Loucy (cell line): ENCODE data around the gene IMPACT.

ENCODE experiments used
- H2AFZ ChIP-seq: fragments of 200-600 bp; sonication (generic); 2 replicates; pipeline ENCODE4 v1.6.0; 2016; ENCODE audit warnings: antibody characterized with exemption, mild to moderate bottlenecking, low read length, moderate library complexity
- H3F3A ChIP-seq: fragments of 200-600 bp; 2 replicates; pipeline ENCODE4 v1.6.0; 2016; ENCODE audit warnings: antibody characterized with exemption, low read depth, mild to moderate bottlenecking
- H3K27me3 ChIP-seq: fragments of 200-600 bp; sonication (generic); 2 replicates; pipeline ENCODE4 v1.6.1; 2014; ENCODE audit warnings: low read length, mild to moderate bottlenecking; ENCODE audit not compliant: insufficient read depth, poor library complexity, severe bottlenecking
- H3K36me3 ChIP-seq: fragments of 200-600 bp; sonication (generic); 2 replicates; pipeline ENCODE4 v1.6.1; 2016; ENCODE audit warnings: low read length; ENCODE audit not compliant: insufficient read depth
- H3K4me1 ChIP-seq: fragments of 200-600 bp; sonication (generic); 2 replicates; pipeline ENCODE4 v1.5.1; 2014; ENCODE audit warnings: low read length, mild to moderate bottlenecking; ENCODE audit not compliant: insufficient read depth, poor library complexity, severe bottlenecking
- H3K4me2 ChIP-seq: fragments of 200-600 bp; sonication (generic); 2 replicates; pipeline ENCODE4 v1.6.0; 2014; ENCODE audit warnings: antibody characterized with exemption, low read length, low read depth, mild to moderate bottlenecking; ENCODE audit not compliant: poor library complexity, severe bottlenecking
- H3K4me3 ChIP-seq: fragments of 200-600 bp; sonication (generic); 2 replicates; pipeline ENCODE4 v1.5.1; 2014; ENCODE audit warnings: low read length, mild to moderate bottlenecking, mixed read lengths; ENCODE audit not compliant: poor library complexity, severe bottlenecking
- H3K79me2 ChIP-seq: fragments of 200-600 bp; sonication (generic); 2 replicates; pipeline ENCODE4 v1.6.1; 2014; ENCODE audit warnings: low read length; ENCODE audit not compliant: insufficient read depth
- H3K9ac ChIP-seq: fragments of 200-600 bp; sonication (generic); 2 replicates; pipeline ENCODE4 v1.6.0; 2014; ENCODE audit warnings: mild to moderate bottlenecking, low read depth, low read length, moderate library complexity; ENCODE audit not compliant: poor library complexity, severe bottlenecking
- H3K9me2 ChIP-seq: fragments of 200-600 bp; sonication (generic); replicated peaks from 2 replicates; pipeline ENCODE4 v1.6.1; 2016; ENCODE audit warnings: low read depth, low read length, mixed read lengths
- H3K9me3 ChIP-seq: fragments of 200-600 bp; sonication (generic); 2 replicates; pipeline ENCODE4 v1.6.1; 2014; ENCODE audit warnings: mild to moderate bottlenecking, antibody characterized with exemption, low read length, low read depth; ENCODE audit not compliant: insufficient read depth
- H4K20me1 ChIP-seq: fragments of 200-600 bp; sonication (generic); 2 replicates; pipeline ENCODE4 v1.6.0; 2014; ENCODE audit warnings: antibody characterized with exemption, low read length, mild to moderate bottlenecking; ENCODE audit not compliant: insufficient read depth, poor library complexity, severe bottlenecking
- CTCF ChIP-seq: fragments of 200-600 bp; sonication (generic); conservative IDR thresholded peaks from 2 replicates; pipeline ENCODE4 v1.5.1; 2014; ENCODE audit warnings: mild to moderate bottlenecking, antibody characterized with exemption, low read length
- EZH2phosphoT487 ChIP-seq: fragments of 200-600 bp; IDR thresholded peaks from 2 replicates; pipeline ENCODE4 v1.6.1; 2018; ENCODE audit warnings: antibody characterized with exemption, mild to moderate bottlenecking, moderate library complexity, borderline replicate concordance

IMPACT gene

GRCh38 chr18:24488824-24489493, 62.5 kb downstream of the IMPACT start:
- TF ChIP-seq EZH2phosphoT487, result no peak
- peak; percentile 82 for TF ChIP-seq CTCF
- Histone ChIP-seq H2AFZ (peak overlapping the region; percentile 62; the same call in 1 of the 2 replicates), H3K4me1 (peaks cover 9% of the 10 kb centered on the region), H3K79me2 (no peaks in the 10 kb centered on the region), H3K9me3 (no peaks in the 10 kb centered on the region), H3K4me2 (no peak overlapping the region), H3K9ac (no peak overlapping the region), H3K36me3 (no peaks in the 10 kb centered on the region), H3K9me2 (no peaks in the 10 kb centered on the region), H3K27me3 (no peaks in the 10 kb centered on the region), H3K4me3 (no peak overlapping the region), H4K20me1 (no peaks in the 10 kb centered on the region), H3F3A (no peaks in the 10 kb centered on the region)

- Histone ChIP-seq H3K9me3 (no peaks in the 10 kb centered on the region), H3K4me1 (peaks cover 9% of the 10 kb centered on the region), H3K27me3 (no peaks in the 10 kb centered on the region), H3K79me2 (no peaks in the 10 kb centered on the region), H2AFZ (0 out of 2 replicates have a peak overlapping the region, but pooled peaks have one; percentile 63), H3K4me3 (no peak overlapping the region), H3K9ac (no peak overlapping the region), H3K9me2 (no peaks in the 10 kb centered on the region), H4K20me1 (no peaks in the 10 kb centered on the region), H3K4me2 (no peak overlapping the region), H3F3A (no peaks in the 10 kb centered on the region), H3K36me3 (no peaks in the 10 kb centered on the region)
- TF ChIP-seq EZH2phosphoT487, result no peak
- TF ChIP-seq CTCF, result no peak
Measured at GRCh38 chr18:24490539-24490938, 64.1 kb downstream of the IMPACT start.

- H4K20me1 ChIP-seq, result no peaks in the 10 kb centered on the region
Measured at GRCh38 chr18:24491927-24492834, 65.7 kb downstream of the IMPACT start.

More at GRCh38 chr18:24491927-24492834, 65.7 kb downstream of the IMPACT start:
- no peak overlapping the region for H3K9ac ChIP-seq
- no peaks in the 10 kb centered on the region for H3K36me3 ChIP-seq
- no peaks in the 10 kb centered on the region for H3K27me3 ChIP-seq
- no peaks in the 10 kb centered on the region for H3K79me2 ChIP-seq
- H3K4me2 ChIP-seq, result no peak overlapping the region
- no peak for TF ChIP-seq EZH2phosphoT487
- no peak for TF ChIP-seq CTCF
- no peaks in the 10 kb centered on the region for H3K9me2 ChIP-seq
- H3K4me1 ChIP-seq, result peaks cover 9% of the 10 kb centered on the region
- no peaks in the 10 kb centered on the region for H3F3A ChIP-seq
- no peak overlapping the region for H3K4me3 ChIP-seq
- peak overlapping the region; percentile 74 for H2AFZ ChIP-seq
- no peaks in the 10 kb centered on the region for H3K9me3 ChIP-seq
